Measurements from ENCODE around the gene ADAMTS17.
A peak's percentile ranks its signal among the peaks of the same experiment; 100 is the strongest.

ADAMTS17 gene, protein sequence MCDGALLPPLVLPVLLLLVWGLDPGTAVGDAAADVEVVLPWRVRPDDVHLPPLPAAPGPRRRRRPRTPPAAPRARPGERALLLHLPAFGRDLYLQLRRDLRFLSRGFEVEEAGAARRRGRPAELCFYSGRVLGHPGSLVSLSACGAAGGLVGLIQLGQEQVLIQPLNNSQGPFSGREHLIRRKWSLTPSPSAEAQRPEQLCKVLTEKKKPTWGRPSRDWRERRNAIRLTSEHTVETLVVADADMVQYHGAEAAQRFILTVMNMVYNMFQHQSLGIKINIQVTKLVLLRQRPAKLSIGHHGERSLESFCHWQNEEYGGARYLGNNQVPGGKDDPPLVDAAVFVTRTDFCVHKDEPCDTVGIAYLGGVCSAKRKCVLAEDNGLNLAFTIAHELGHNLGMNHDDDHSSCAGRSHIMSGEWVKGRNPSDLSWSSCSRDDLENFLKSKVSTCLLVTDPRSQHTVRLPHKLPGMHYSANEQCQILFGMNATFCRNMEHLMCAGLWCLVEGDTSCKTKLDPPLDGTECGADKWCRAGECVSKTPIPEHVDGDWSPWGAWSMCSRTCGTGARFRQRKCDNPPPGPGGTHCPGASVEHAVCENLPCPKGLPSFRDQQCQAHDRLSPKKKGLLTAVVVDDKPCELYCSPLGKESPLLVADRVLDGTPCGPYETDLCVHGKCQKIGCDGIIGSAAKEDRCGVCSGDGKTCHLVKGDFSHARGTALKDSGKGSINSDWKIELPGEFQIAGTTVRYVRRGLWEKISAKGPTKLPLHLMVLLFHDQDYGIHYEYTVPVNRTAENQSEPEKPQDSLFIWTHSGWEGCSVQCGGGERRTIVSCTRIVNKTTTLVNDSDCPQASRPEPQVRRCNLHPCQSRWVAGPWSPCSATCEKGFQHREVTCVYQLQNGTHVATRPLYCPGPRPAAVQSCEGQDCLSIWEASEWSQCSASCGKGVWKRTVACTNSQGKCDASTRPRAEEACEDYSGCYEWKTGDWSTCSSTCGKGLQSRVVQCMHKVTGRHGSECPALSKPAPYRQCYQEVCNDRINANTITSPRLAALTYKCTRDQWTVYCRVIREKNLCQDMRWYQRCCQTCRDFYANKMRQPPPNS

GRCh38 chr15:100341750-100342560 lies at the start of gene ADAMTS17:
TSS of gene ADAMTS17 (minus strand) at chr15:100341975. CDS start at chr15:100341899, 76 bp downstream.
- DNase-seq: peak; percentile 46 to 97 (median 92)

DNA sequence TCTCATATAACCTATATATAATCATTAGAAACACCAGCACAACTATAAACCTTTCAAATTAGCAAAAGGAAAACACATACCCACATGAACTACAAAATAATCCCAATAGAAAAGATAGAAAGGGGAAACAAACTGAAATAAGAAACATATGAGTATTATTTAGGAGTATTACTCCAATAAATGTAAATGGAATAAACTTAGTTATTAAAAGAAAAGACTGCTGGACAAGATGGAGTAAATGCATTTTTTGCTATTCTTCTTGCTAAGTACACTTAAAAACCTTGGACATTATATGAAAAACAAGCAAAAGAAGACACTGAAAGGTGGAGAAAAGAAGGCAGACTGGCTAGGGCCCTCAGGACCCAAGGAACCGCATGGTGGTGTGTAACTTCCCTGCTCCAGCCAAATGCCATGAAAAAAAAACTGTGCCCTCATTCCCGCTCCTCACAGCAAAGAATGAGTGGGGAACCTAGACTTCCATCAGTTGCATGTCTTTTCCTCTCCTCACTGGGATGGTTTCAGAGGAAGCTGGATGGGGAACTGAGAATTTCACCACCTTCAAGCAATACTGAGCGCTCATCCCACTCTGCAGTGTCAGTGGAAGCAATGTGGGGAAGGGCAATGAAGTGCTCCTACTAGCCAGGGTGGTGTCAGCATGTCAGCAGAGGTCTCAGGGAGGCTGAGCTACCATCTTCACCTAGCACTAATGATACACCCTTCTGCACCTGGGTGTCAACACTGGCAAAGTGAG lies 43.7 kb upstream of the ADAMTS17 start:
- DNase-seq: no peak

DNA sequence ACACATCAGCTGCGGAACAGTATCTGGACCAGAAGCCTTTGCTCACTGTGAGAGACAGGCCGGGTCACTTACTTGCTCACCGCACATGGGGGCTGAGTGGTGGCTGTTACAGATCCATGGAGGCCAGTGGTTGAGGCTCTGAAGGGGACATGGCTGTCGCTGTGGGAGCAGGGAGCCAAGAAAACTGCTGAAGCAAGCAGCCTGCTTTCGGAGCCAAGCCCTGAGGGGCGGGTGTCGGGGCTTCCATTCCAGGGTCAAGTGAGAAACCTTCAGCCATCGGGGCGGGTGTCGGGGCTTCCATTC lies 42.3 kb upstream of the ADAMTS17 start:
- no peak for DNase-seq

GRCh38 chr15:100383302-100384107 lies 41.7 kb upstream of the ADAMTS17 start:
- DNase-seq: peak in 1 of 58 donors; percentile 2

DNA sequence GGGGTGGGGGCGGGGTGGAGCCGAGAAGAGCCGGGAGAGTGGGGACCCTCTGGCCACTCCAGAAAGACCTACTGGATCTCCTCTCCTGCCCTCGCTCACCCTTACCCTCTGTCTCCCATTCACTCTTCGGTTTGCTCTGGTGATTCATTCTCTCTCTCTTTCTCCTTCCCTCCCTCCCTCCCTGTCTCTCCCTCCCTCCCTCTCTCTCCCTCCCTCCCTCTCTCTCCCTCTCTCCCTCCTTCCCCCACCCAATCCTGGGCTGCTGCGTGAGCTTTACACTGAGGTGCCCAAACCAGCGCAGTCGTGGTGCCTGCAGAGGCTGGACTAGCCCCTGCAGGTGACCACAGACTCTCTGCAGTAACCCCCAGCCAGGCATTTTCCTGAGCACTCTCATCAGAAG lies 32.2 kb upstream of the ADAMTS17 start:
- no peak for DNase-seq

DNA sequence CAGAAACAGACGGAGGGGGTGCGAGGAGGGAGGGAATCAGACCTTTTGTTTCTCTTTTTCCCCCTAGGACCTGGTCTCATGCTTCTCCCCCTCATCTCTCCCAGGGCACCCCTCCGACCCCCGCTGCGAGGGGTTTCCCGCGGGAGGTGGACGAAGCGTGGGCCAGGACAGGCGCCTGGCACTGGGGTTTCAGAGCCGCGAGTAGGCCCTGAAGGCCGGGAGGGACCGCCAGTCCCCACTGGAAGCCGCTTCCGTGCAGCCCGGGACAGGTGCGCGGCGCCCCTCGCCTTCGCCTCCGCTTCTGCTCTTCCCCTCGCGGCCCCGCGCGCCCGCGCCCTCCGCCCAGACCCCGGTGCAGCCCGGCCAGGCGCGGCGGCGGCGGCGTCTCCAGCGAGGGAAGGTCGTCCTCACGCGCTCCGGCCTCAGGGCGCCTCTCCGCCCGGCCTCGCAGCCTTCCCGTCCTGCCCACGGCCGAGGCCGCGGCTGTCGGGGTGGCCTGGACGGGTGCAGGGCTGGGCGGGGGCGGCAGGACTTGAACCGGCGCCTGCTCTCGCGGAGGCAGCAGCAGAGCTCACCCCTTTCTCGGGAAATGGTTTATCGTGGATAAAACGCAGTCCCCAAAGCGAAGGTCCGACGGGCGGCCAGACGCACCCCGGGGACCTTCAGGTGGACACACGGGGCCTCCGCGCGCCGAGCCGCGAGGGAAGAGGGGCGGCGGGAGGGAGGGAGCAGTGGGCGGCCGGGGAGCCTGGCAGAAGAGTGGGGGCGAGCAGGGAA lies 31.5 kb upstream of the ADAMTS17 start:
- DNase-seq: no peak

DNA sequence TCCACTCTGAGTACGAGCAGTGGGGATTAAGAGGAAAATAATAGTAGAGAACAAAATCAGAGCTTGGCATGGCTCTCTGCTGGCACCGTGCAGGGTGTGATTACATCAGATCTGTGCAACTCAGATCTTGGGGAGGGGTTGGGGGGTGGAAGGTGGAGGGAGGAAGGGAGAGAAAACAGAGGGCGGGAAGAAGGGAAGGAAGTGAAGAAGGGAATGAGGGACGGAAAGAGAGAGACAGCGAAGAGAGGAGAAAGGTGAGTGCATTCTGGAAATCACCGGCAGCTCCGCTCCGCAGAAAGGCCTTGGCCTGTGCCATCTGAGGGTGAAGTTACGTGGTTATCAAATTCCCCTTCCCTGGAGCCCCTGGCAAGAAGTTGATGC lies 31.0 kb upstream of the ADAMTS17 start:
- no peak for DNase-seq

DNA sequence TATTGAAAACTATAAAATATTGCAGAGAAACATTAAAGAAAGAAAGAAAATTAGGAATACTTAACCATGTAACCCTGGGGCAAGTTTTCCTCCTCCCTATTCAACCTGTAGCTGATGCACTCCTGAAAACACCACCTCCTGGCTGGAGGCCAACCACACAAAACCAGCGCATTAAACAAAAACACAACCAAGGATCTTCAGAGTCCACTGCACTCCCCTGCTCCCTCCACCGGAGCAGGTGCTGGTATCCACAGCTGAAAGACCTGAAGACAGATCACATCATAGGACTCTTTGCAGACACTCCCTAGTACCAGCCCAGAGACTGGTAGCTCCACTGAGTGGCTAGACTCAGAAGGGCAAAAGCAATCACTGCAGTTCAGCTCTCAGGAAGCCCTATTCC lies 13.6 kb upstream of the ADAMTS17 start:
- no peak for DNase-seq

- no peak for DNase-seq
Measured at GRCh38 chr15:100353449-100353848, 11.7 kb upstream of the ADAMTS17 start.

DNA sequence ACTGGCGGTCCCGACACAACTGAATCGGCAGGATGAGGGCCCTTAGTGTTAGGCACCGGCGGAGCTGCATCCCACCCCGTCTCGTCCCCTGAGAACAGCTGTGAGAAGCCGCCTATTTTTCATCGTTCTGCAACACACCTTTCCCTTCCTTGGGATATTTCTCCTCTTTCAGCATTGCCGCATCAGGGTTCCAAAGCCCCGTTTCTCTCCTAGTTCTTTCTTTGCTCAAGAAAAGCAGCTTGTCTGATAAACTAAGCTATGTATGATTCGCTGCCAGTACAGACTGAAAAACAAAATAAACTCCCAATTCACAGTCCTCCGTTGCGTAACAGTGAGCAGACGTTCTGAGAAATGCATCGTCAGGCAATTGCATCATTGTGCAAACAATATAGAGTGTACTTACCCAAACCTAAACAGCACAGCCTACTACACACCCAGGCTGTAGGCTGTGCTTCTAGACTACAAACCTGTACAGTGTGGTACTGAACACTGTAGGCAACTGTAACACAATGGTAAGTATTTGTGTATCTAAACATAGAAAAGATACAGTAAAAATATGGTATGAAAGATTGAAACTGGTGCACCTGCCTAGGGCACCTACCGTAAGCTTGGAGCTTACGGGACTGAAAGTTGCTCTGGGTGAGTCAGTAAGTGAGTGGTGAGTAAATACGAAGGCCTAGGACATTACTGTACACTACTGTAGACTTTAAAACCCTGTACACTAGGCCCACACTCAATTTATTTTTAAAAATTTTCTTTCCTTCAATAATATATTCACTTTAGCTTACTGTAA lies 8.9 kb upstream of the ADAMTS17 start:
- no peak for DNase-seq

DNA sequence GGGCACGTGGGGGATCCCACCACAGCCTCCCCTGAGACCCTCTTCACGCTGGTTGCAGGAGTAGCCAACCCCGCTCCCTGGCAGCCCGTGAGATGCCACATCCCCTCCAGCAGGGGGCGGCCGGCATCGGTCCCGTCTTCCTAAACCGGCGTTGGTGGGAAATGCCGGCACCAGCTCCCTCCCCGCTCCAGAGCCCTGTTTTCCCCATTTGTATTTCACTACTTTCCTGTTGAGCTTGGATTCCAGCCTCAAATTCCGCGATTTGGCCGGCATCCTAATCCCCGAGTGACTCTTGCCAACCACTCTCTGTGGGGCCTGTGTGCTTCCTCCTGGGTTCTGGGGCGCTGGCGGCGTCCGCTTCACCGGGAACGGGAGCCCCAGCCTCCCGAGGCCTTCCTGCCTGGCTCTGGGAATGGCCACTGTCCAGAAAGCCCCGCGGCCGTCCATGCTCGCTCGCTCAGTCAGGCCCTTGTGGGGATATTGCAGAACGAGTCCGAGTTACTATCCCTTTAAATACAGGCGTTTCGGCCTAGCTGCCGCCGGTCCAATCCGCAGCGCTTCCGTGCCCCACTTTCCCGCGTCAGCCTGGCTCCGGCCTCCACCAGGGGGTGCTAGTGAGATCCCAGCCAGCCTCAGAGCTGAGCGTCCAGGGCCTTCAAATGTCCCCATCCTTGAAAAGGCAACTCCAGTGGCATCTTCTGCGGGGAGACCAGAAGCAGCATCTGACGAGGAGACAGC lies 8.1 kb upstream of the ADAMTS17 start:
- peak; percentile 70 to 96 (median 89) for DNase-seq

DNA sequence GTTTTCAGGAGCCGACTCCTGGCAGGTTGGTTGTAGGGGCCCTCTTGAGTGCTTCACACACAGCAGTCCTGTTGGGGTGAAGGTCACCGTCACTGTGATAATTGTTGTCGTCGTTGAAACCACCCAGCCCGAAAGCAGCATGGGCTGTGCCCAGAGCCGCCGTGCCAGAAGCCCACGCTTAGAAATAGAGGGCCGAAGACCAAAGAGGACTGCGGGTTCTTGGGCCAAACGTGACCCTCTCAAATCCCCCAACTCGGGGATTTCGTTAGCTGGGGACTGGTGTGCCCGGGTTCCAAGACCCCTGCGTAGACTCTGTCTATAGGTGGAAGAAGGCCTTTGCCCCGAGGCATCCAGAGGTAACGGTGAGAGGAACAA lies 7.5 kb upstream of the ADAMTS17 start:
- no peak for DNase-seq

GRCh38 chr15:100348578-100348977 lies 6.8 kb upstream of the ADAMTS17 start:
- no peak for DNase-seq

DNA sequence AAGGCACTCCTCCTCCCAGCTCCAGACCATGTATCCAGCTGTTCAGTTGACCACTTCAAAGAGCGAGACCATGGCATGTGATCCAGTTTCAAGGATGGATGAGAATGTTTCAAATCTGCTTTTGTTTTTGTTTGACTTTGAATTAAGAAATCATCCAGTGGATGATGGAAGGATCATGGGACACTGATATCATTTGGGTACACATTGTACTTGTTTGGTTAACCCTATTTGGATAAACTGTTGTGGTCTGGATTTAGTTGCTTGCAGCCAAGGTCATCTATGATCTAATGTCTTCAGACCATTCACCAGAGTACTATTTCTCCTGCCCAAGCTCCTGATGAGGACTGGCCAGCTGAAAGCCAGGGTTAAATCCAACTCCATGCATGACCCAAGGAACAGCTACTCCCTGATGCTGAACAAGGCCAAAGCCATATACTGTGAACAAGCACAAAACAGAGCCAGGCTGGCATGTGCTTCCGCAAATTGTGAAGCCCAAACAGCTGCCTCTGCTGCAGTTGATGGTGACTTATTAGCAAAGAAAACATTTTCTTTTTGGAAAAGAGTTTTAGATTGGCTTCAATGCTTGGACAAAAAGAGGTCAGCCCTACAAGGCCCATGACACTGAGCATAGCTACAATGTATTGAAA lies 5.2 kb upstream of the ADAMTS17 start:
- no peak for DNase-seq

DNA sequence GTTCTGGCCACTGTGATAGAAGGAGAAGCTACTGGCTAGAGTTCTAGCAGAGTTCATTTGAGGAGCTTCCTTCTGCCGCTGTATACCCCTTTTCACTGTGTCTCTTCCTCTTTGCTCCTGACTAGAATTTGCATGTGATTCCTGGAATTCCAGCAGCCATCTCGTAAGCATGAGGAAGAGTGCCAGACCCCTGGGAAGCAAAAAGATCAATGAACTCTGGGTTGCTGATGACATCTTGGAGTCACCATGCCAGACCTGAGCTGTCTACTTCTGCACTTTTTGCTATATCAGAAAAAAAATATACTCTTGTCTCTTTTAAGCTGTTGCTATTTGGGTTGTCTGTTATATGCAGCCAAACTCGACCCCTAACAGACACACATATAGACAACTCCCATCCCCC lies 3.7 kb upstream of the ADAMTS17 start:
- DNase-seq: no peak

DNA sequence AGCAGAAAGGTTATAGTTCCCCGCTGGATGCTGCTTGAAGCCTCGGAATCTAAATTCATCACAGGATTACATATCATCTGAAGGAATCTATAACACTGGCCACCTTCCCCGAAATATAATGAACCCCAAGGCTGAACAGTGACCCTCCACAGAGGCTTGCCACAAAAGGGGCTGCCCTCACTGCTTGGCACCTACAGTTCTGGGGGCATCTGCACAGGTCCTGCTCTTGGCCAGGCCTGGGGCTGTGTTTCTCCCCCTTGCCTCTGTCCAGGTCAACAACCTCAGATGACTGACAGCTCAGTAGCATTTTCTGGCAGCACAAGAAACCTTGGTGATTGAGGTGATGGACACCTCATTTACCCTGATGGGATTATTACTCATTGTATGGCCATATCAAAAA lies 1.5 kb upstream of the ADAMTS17 start:
- DNase-seq: no peak

GRCh38 chr15:100341239-100341749 lies 481 bp downstream of the ADAMTS17 start:
- DNase-seq: no peak
